C4-2B (cell line): ENCODE measurements around the gene EXOC1.

Source experiments
- CTCF ChIP-seq: fragments of 450-650 bp; conservative IDR thresholded peaks from 2 replicates; pipeline ENCODE4 v1.5.1; 2017; ENCODE audit warnings: mild to moderate bottlenecking
- ZFX ChIP-seq: fragments of 450-650 bp; IDR thresholded peaks from 2 replicates; pipeline ENCODE4 v1.6.1; 2017

GRCh38 chr4:55820279-55820678 is 33.2 kb upstream of the EXOC1 start:
- TF ChIP-seq CTCF: no peak
- no peak for TF ChIP-seq ZFX
